Natural killer cell (primary cell): Measurements from ENCODE around the gene CHST15. TPM values are rescaled to one million over a fixed set of nuclear protein-coding genes. Genes with fewer than 3 reads are reported as not detected.
A peak's percentile ranks its signal among the peaks of the same experiment; 100 is the strongest.
"Not testable (repeated sequence)": the region's sequence is repeated elsewhere in the genome, so short reads cannot be mapped to it uniquely, and the experiment has no call there.

ENCODE experiments used
- ATAC-seq, 3 donors: fragments of 150-1000 bp in 2 of 3; fragments of 200-7000 bp in 1 of 3; cut with Tn5 transposase; 1 replicate in 1 of 3; 2 replicates in 2 of 3; pipeline ENCODE4 v1.10.0; 2021; ENCODE audit warnings: mild to moderate bottlenecking in 2 of 3, moderate library complexity in 2 of 3
- DNase-seq, 2 donors: peaks; one replicate each; pipeline versions ENCODE4 v3.0.0 to v3.0.0-alpha.2; 2013 to 2021; ENCODE audit warnings: mixed read lengths in 1 of 2
- H3K27ac ChIP-seq: one replicate; pipeline ENCODE4 v1.5.1; 2013; ENCODE audit warnings: mild to moderate bottlenecking, low read length
- H3K27me3 ChIP-seq: one replicate; pipeline ENCODE4 v1.6.1; 2013; ENCODE audit warnings: low read length; ENCODE audit not compliant: control insufficient read depth, insufficient read depth
- H3K36me3 ChIP-seq: one replicate; pipeline ENCODE4 v1.6.1; 2013; ENCODE audit warnings: low read length; ENCODE audit not compliant: control insufficient read depth, insufficient read depth
- H3K4me1 ChIP-seq: one replicate; pipeline ENCODE4 v1.6.1; 2013; ENCODE audit warnings: low read length; ENCODE audit not compliant: control insufficient read depth, insufficient read depth
- H3K4me3 ChIP-seq: one replicate; pipeline ENCODE4 v1.5.1; 2013; ENCODE audit warnings: low read length
- H3K9me3 ChIP-seq: one replicate; pipeline ENCODE4 v1.6.1; 2013; ENCODE audit warnings: low read length; ENCODE audit not compliant: control insufficient read depth, insufficient read depth
- H3K27ac Mint-ChIP-seq, 2 donors: one replicate each; pipeline ENCODE4 v1.8.0; 2022; ENCODE audit warnings: mild to moderate bottlenecking in 2 of 2, mixed read lengths in 2 of 2, moderate library complexity in 1 of 2
- H3K27me3 Mint-ChIP-seq, 2 donors: one replicate each; pipeline ENCODE4 v1.8.0; 2022; ENCODE audit warnings: low read depth in 2 of 2, mixed read lengths in 2 of 2
- H3K36me3 Mint-ChIP-seq: one replicate; pipeline ENCODE4 v1.8.0; 2022; ENCODE audit warnings: mixed read lengths
- H3K4me1 Mint-ChIP-seq, 2 donors: one replicate each; pipeline ENCODE4 v1.8.0; 2022; ENCODE audit warnings: mixed read lengths in 2 of 2
- H3K4me3 Mint-ChIP-seq: one replicate; pipeline ENCODE4 v1.8.0; 2022; ENCODE audit warnings: mild to moderate bottlenecking, moderate library complexity, mixed read lengths
- H3K9me3 Mint-ChIP-seq, 2 donors: one replicate each; pipeline ENCODE4 v1.8.0; 2022; ENCODE audit warnings: mixed read lengths in 2 of 2
- WGBS: methylation state at CpG from one replicate; pipeline ENCODE4 v1.1.7; 2013; ENCODE audit warnings: missing lambda C conversion rate; ENCODE audit not compliant: insufficient coverage; 5-methylcytosine and 5-hydroxymethylcytosine counted together
- intact Hi-C: fragments of 100-400 bp; cut with micrococcal nuclease; formaldehyde crosslinking; loops from one replicate; pipeline ENCODE4 v1.14.2; 2022
- total RNA-seq, 4 donors: library from RNA; stranded (reverse); fragments of 120-200 nt in 1 of 4; gene quantifications; one replicate each; pipeline versions ENCODE4 v1.2.3 to v1.2.4, GENCODE V29; 2013 to 2022
- TF ChIP-seq, protein P1 (sequence below): fragments of 200-600 bp; IDR thresholded peaks from one replicate; pipeline ENCODE4 v1.8.0; 2022; ENCODE audit warnings: antibody characterized with exemption

Gene CHST15
- total RNA-seq, 3 donors from 2014 or later (not counting 1 experiment from before 2014, with no cell fraction given) = 1.9 to 11.9 (median 8.7) TPM

- H3K27me3 Mint-ChIP-seq = peaks cover 36 to 52% of the 10 kb centered on the region in 2 donors
- no peaks in the 10 kb centered on the region for H3K9me3 ChIP-seq
- no peak overlapping the region for H3K4me3 Mint-ChIP-seq
- H3K4me3 ChIP-seq = no peak overlapping the region
- WGBS = 86% methylated on average over 6 of the region's 6 CpGs
- no peak overlapping the region for H3K27ac Mint-ChIP-seq
- no peaks in the 10 kb centered on the region for H3K36me3 ChIP-seq
- H3K4me1 Mint-ChIP-seq = no peaks in the 10 kb centered on the region
- intact Hi-C loops = no loop called here
- peaks cover 18% of the 10 kb centered on the region for H3K27me3 ChIP-seq
- TF ChIP-seq, protein P1, sequence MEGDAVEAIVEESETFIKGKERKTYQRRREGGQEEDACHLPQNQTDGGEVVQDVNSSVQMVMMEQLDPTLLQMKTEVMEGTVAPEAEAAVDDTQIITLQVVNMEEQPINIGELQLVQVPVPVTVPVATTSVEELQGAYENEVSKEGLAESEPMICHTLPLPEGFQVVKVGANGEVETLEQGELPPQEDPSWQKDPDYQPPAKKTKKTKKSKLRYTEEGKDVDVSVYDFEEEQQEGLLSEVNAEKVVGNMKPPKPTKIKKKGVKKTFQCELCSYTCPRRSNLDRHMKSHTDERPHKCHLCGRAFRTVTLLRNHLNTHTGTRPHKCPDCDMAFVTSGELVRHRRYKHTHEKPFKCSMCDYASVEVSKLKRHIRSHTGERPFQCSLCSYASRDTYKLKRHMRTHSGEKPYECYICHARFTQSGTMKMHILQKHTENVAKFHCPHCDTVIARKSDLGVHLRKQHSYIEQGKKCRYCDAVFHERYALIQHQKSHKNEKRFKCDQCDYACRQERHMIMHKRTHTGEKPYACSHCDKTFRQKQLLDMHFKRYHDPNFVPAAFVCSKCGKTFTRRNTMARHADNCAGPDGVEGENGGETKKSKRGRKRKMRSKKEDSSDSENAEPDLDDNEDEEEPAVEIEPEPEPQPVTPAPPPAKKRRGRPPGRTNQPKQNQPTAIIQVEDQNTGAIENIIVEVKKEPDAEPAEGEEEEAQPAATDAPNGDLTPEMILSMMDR = no peak
- no peaks in the 10 kb centered on the region for H3K9me3 Mint-ChIP-seq
- DNase-seq (no peak), ATAC-seq (no peak)
- H3K4me1 ChIP-seq = peaks cover 25% of the 10 kb centered on the region
- no peak overlapping the region for H3K27ac ChIP-seq
- H3K36me3 Mint-ChIP-seq = no peaks in the 10 kb centered on the region
Measured at GRCh38 chr10:124095096-124095495, 1.7 kb upstream of the CHST15 start.

DNA sequence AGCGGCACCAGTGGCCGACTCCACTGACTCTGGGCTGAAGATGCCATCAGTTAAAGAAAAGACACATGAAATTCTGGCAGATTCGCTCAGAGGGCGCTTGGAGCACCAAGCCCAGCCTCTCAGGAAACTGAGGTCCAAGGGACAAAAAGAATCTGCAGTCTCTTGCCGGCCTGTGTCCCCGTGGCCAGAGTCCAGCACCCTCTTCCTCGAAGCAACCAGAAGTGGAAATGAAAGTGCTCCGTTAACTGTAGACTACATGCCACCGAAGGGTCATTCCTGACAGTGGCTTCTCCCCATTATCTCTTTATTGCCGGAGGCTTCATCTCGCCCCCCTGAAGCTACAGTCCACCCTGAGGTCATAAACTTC is 1.0 kb upstream of the CHST15 start:
- Mint-ChIP-seq H3K4me3 (no peak overlapping the region), H3K27me3 (peaks cover 43 to 57% of the 10 kb centered on the region in 2 donors), H3K27ac (no peak overlapping the region)

GRCh38 chr10:124093774-124094418 is 498 bp upstream of the CHST15 start:
- WGBS = 8% methylated on average over 39 of the region's 39 CpGs
- peak overlapping the region; percentile 50 for H3K4me3 ChIP-seq
- H3K27ac Mint-ChIP-seq, intact Hi-C loops, H3K9me3 ChIP-seq, H3K9me3 Mint-ChIP-seq, H3K36me3 ChIP-seq, H3K4me1 Mint-ChIP-seq, ATAC-seq, H3K36me3 Mint-ChIP-seq, H3K27ac ChIP-seq, DNase-seq: not testable (repeated sequence)
- Mint-ChIP-seq H3K4me3 (peak overlapping the region; percentile 13), H3K27me3 (peaks cover 42 to 57% of the 10 kb centered on the region in 2 donors)
- H3K4me1 ChIP-seq = peaks cover 20% of the 10 kb centered on the region
- peaks cover 18% of the 10 kb centered on the region for H3K27me3 ChIP-seq

More for the DNA sequence above, 1.0 kb upstream of the CHST15 start:
- no peaks in the 10 kb centered on the region for H3K36me3 Mint-ChIP-seq
- intact Hi-C loops = no loop called here
- TF ChIP-seq, protein P1 = no peak
- Histone ChIP-seq H3K9me3 (no peaks in the 10 kb centered on the region), H3K27me3 (peaks cover 18% of the 10 kb centered on the region), H3K4me1 (peaks cover 21% of the 10 kb centered on the region), H3K36me3 (no peaks in the 10 kb centered on the region), H3K27ac (no peak overlapping the region), H3K4me3 (peak overlapping the region; percentile 50)
- no peak for DNase-seq
- 57% methylated on average over 11 of the region's 11 CpGs for WGBS
- H3K9me3 Mint-ChIP-seq = no peaks in the 10 kb centered on the region
- no peak for ATAC-seq
- H3K4me1 Mint-ChIP-seq = no peaks in the 10 kb centered on the region

GRCh38 chr10:124092250-124092859 is 1.0 kb downstream of the CHST15 start:
- Mint-ChIP-seq H3K27me3 (peaks cover 43 to 48% of the 10 kb centered on the region in 2 donors), H3K9me3 (no peaks in the 10 kb centered on the region), H3K36me3 (no peaks in the 10 kb centered on the region), H3K4me1 (no peaks in the 10 kb centered on the region), H3K27ac (no peak overlapping the region), H3K4me3 (no peak overlapping the region)
- peak; percentile 66 to 78 (median 71) for ATAC-seq
- peaks cover 18% of the 10 kb centered on the region for H3K27me3 ChIP-seq
- H3K4me1 ChIP-seq = peaks cover 20% of the 10 kb centered on the region
- TF ChIP-seq, protein P1 = no peak
- under 1% methylated on average over 57 of the region's 70 CpGs for WGBS
- no peaks in the 10 kb centered on the region for H3K36me3 ChIP-seq
- intact Hi-C loops = no loop called here
- peak overlapping the region; percentile 42 for H3K4me3 ChIP-seq
- peak overlapping the region; percentile 58 for H3K27ac ChIP-seq
- DNase-seq = peak; percentile 19 to 62
- no peaks in the 10 kb centered on the region for H3K9me3 ChIP-seq
